Astrocyte of the spinal cord (primary cell): Measurements from ENCODE around the gene MVD.

Source experiments
- DNase-seq: peaks from one replicate; pipeline ENCODE4 v3.0.0; 2011; ENCODE audit warnings: low read depth, low spot score
- H3K4me3 ChIP-seq: 2 replicates; pipeline ENCODE4 v1.5.1; 2011; ENCODE audit warnings: low read depth, mild to moderate bottlenecking, low read length, moderate library complexity
- in situ Hi-C: cut with HindIII; loops from 2 replicates; pipeline ENCODE4 v1.10.0; 2017; ENCODE audit warnings: low sequenced_read_pairs
- TF ChIP-seq, protein P1 (sequence below): IDR thresholded peaks from 2 replicates; pipeline ENCODE4 v1.5.1; 2012; ENCODE audit warnings: low read depth, mild to moderate bottlenecking, low read length, inconsistent platforms

MVD gene

DNA sequence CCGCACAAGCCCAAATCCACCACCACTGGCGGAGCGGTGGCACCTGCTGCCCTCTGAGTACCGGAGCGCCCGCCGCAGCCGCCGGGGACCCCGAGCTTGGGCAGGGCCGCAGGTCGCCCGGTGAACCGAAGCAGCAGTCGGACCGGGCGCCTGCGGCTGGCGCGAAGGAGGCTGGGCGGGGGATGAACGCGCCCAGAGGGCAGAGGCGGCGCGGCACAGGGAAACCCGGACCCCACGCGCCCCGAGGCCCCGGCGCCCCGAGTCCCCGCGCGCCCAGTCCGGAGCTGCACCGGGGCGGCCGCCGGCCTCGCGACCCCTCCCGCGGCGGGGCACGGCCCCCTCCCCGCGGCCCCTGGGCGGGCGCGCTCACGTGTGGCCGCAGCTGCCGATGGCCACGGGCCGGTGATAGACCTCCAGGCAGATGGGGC lies 42.9 kb upstream of the MVD start:
- H3K4me3 ChIP-seq: peak overlapping the region; percentile 56
- TF ChIP-seq, protein P1, sequence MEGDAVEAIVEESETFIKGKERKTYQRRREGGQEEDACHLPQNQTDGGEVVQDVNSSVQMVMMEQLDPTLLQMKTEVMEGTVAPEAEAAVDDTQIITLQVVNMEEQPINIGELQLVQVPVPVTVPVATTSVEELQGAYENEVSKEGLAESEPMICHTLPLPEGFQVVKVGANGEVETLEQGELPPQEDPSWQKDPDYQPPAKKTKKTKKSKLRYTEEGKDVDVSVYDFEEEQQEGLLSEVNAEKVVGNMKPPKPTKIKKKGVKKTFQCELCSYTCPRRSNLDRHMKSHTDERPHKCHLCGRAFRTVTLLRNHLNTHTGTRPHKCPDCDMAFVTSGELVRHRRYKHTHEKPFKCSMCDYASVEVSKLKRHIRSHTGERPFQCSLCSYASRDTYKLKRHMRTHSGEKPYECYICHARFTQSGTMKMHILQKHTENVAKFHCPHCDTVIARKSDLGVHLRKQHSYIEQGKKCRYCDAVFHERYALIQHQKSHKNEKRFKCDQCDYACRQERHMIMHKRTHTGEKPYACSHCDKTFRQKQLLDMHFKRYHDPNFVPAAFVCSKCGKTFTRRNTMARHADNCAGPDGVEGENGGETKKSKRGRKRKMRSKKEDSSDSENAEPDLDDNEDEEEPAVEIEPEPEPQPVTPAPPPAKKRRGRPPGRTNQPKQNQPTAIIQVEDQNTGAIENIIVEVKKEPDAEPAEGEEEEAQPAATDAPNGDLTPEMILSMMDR: no peak
- DNase-seq: no peak
- in situ Hi-C loops: no loop called here

DNA sequence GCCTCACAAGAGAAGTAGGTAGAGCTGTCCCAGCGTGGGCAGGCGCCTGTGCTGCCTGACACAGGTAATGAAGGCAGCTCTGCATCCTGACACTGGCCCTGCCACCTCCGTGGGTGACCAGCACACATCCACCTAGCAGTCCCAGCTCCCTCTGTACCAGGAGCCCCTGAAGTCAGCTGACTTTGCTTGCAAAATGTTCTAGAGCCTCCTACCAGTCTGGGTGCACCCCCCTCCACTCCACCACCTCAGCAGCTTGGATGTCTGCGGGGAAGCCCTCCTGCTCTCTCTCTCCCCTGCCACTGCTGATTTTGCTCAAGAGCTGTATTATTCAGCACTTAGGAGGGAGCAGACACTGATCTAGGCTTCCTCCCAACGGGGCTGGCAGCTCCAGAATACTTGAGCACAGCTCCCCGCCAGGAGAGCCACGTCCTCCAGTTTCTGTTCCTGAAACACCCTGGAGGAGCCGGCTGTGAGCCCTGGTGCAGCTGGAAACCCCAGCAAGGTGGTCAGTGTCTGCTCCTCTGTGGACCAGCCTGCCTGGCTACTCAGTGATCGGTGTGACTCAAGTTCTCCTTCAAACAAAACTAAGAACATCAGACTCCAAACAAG lies 42.3 kb upstream of the MVD start:
- H3K4me3 ChIP-seq: peak overlapping the region; percentile 56
- TF ChIP-seq, protein P1: no peak
- no peak for DNase-seq
- in situ Hi-C loops: no loop called here

DNA sequence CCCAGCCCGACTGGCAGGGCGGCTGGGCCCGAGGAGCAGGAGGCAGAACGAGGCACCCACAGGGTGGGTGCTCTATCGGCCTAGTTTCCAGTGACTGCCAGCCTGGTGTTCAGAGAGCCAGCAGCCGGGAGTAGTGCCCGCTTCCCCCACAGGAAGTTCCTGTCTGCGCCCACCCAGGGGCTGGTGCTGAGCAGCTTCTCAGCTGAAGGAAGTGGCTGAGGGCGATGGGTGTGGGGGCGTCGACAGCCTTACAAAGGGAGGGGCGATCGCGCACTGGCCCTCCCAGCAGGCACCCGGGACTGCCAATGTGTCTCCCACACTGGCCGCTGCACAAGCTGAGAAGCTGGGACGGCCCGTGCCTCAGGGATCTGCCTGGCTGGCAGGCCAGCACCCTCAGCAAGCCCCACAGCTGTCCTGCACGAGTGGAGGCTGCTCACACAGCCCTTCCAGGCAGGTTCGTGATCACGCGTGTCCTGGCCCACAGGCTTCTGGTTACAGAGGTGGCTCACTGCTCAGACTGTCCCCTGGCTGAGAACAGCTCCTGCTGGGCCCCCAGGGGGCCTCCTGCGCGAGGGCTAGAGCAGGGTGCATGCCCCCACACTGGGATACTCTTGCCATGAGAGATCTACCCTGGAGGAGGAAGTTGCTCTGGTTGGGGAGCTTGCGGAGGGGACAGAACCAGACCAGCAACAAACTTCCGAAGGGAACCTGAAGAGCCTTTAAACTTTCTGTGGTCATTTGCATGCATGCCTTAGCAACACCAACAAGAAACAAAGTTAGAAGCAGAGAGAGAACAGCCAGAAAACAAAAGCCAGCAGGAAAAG lies 40.8 kb upstream of the MVD start:
- TF ChIP-seq, protein P1: no peak
- in situ Hi-C loops: no loop called here
- H3K4me3 ChIP-seq: no peak overlapping the region
- DNase-seq: no peak

DNA sequence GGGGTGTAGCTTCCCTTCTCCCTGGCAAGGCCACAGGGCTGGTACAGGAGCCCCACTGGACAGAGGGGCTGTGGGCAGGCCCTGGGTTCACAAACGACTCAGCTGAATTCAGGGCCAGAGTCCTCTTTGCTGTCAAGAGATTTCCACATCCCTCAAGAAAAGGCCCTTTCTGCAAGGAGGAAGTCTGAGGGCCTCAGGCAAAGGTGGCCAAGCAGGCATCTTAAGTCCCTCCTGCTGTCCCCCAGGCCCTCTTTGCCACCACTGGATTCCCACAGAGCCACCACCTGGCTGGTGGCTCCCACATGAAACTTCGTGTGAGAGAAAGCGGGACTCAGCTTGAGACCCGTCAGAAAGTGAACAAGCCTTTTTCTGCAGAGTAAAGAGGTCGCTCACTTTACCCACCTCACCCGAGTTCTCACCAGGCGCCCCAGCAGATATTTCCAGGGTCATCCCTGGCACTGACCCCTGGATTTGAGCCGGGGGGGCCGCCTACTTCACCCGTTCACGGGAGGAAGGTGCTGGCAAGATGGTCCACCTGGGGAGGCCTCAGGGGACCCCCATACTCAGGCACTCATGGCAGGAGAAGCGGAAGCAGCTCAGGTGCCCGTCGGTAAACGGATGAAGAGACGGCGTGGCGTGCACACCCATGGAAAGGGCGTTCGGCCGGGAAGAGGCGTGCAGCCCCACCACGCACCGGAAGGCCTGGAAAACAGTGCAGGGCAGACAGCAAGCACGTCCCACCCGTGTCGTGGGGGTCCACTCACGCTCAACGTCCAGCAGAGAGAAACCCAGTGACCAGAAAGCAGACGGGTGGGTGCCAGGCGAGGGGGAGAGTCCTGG lies 39.7 kb upstream of the MVD start:
- no peak overlapping the region for H3K4me3 ChIP-seq
- in situ Hi-C loops: no loop called here
- no peak for DNase-seq
- TF ChIP-seq, protein P1: no peak

DNA sequence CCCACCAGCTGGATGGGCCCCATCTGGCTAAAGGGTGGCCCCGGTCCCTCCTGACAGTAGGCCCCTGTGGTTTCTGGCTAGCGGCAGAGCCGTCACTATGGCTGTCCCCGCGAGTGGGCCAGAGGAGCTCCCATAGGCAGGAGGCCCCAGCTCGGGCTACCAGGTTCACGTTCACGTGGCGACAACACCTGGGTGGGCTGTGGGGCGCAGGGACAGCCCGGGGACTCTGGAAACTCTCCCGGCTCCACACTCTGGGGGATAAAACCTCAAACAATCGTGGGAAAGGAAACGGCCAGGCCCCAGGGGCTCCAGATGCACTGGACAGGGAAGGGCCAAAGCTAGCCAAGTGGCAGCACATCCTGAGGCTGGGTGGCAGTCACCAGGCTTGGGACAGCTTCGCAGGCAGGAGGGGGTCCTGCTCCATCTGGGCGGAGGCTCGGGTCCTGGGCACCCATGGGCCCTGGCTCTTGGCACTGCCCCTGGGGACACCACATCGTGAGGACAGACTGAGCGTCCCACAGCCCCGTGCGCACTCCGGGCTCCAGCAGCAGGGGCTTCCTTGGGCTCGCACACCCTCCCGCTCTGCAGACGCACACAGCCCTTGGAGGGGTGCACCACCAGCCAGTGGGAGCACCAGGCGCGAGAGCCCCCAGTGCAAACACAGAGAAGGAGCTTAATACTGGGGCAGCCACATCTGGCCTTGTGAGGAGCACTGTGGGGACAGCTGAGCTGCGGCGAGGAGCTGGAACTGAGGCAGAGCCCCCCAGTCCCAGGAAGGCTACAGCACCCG lies 38.9 kb upstream of the MVD start:
- DNase-seq: no peak
- TF ChIP-seq, protein P1: no peak
- H3K4me3 ChIP-seq: no peak overlapping the region
- in situ Hi-C loops: no loop called here
